GM21360 (cell line): ENCODE results near the gene CDH13.
"Not testable (repeated sequence)": the region's sequence is repeated elsewhere in the genome, so short reads cannot be mapped to it uniquely, and the experiment has no call there.

Source experiments
- ATAC-seq: cut with Tn5 transposase; IDR thresholded peaks from one replicate; pipeline ENCODE4 v1.9.1; 2021; ENCODE audit warnings: mild to moderate bottlenecking, moderate library complexity; ENCODE audit not compliant: unreplicated experiment

CDH13 gene

DNA sequence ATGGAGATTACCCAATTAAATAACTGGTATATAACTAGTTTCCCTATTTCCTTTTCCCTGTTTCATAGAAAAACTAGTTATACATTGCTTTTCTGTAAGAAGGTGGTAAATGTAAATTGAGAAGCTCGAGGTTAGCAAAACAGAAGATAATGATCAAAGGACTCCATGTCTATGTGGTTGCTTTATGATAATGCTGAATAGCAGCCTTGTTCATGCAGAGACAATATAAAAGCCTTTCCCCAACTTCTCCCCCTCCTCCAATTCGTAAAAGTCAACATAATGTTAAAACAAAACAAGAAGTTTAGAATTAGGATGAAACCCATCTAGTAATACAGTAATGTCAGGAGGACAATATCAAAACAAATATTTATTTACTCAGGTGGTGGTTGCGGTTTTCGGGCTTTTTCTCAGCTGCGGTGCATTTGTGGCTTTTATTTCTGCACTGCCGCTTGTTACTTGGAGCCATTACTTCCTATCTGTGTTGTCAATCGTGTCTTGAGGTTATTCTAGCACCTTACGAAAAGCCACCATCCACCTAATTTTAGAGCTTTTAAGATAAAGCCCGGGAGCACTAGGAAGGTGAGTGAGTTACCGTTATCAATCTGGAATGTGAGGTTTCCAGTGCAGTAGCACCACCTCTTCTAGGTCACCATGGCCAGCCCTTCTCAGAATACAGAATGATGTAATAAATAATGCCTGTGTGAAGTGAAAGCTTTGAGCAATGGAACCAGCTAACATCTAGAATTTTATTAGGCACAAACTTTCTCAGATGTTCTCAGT is 297.5 kb downstream of the CDH13 start:
- no peak for ATAC-seq

DNA sequence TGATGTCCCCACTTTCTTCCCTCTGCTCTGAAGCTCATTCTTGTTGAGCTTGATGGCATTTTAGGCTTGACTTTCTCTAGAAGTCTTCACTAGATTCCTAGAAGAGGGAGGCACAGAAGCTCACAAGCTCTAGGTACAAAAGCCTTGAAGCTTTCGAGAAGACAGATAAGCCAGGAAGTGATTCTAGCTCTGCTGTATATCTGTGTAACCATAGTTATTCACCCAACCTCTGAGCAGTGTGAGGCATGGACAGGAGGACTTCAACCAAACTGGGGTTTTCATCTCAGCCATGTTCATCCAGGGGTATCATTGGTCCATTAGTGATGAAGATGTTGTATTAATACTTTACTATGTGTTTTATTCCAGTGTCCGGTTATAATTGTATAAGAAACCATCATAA is 299.7 kb downstream of the CDH13 start:
- no peak for ATAC-seq

DNA sequence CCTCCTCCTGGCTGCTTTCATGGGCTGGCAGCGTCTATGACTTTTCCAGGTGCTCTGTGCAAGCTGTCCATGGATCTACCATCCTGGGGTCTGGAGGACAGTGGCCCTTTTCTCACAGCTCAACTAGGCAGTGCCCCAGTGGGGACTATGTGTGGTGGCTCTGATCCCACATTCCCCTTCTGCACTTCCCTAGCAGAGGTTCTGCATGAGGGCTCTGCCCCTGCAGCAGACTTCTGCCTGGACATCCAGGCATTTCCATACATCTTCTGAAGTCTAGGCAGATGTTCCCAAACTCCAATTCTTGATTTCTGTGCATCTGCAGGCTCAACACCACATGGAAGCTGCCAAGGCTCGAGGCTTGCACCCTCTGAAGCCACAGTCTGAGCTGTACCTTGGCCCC is 307.2 kb downstream of the CDH13 start:
- ATAC-seq: not testable (repeated sequence)

DNA sequence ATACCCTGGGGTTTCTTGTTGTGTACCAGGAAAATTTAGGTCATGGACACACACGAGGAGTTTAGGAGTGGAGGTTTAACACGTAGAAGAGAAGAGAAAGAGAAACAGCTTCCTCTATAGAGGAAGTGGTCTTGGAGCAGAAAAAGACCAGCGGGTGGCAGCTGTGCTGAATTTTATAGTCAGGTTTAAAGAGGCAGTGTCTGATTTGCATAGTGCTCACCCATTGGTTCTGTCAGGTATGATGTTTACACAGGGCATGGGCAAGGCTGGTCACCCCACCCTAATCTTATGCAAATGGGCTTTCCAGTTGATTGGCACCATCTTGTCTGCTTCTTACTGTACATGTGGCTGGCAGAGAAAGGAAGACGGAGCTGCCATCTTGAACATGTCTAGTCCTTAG is 309.0 kb downstream of the CDH13 start:
- no peak for ATAC-seq

DNA sequence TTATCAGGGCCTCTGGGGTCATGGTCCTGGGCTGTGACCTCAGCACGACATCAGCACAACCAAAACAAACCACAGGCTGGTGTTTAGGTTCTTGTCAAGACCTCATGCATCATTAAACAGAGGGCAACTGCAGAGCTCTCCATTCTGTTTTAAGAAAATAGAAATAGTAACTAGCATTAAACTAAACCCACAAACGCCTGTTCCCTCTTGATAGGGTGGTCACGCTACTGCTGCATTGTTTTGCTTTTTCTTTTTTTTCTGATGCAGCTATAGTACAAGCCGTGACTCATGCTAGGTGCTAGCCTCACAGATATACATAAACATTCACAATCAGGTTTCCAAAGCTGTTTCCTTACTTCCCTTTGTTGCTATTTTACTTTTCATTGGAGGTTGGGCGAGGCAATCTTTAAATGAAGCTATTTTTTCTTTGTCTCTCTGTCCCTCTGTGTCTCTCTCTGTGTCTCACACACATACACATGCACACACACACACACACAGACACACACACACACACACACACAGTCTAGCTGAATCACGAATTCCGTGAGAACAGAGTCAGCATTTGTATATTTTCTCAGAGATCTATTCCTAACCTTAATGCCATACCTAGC is 310.3 kb downstream of the CDH13 start:
- ATAC-seq: no peak

DNA sequence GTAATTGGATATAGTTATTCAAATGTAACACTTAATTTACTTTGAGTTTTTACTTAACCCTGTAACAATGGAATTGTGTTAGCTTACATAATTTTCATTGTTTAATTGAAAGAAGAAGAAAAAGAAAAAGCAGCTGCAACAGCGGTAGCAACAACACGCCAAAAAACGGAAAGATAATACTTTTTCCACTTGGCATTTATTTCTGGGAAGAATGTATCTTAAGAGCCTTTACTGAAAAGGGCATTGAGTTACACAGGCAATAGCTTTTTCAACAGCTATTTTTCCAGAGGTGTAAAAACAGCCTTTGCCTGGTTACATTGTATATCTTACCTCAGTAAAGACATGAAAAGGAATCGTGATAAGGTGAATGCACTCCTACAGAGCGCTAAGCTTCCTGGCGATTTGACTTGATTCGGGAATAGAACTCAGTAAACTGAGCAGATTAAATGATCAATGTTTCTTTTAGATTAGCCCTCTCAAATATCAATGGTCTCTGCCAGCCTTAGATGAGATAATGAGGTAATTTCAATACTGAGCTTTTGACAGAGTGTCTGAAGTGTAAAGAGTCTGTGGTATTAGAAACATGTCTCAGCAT is 311.3 kb downstream of the CDH13 start:
- ATAC-seq: no peak

DNA sequence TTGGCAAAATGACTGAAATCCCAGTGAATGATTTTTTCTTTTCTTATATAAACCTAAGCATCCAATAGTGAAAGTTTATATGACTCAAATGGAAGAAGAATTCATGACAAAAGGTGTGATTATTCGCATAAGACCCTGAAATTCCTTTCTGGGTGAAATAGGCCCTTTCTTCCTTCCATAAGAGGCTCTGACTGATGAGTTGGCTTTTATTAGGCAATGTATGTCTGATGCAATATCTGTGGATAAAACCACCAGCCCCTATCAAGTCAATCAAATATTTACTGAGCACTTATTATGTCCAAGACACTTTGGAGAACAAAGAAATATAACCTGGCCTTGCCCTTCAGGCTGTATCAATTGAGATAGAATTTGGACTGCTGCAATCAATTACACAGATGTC is 316.6 kb downstream of the CDH13 start:
- ATAC-seq: no peak

DNA sequence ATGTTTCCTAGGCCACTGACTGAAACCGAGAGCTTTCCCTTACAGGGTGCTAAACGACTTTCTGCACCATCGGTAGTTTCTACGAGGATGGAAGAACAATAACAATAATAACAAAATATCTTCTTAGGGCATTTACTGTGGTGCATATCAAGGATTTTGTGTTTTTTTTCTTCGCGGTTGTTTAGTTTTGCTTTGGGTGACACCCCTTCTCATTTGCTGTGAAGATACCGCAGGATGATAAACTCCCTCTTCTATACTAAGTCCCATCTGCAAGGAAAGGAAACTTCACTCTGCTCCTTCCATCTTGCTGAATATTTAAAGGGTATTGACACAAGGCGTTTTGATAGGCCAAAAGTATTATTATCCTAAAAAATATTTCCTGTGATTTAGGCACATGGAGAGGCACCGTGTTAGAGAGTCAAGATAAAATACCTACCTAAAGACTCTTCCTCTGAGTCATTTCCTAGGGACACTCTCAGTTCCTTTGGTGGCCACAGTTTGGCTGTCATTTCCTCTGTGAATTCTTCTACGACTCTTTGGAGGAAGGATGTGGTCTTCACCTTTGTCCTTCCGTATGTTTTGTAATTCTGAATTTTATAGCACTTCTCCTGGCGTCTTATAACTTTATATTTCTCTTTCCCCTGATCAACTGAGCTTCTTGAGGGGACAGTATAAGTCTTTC is 318.8 kb downstream of the CDH13 start:
- no peak for ATAC-seq

DNA sequence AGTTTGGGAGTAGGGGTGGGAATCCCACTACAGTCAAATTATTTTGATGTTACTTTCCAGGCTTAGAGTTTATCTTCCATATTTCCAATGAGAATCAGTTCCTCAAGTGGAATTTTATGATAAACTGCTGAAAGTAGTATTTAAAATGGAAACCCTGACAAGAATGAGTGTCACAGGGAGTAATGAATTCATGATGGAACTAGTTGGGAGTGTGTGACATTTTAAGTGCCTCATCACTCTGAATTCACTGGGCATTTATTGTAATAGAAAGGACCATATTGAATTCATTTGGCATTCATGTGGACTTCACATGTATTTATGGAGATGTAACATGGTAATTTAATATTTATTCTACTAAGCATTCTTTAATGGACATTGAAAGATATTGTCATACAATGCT is 320.9 kb downstream of the CDH13 start:
- no peak for ATAC-seq

DNA sequence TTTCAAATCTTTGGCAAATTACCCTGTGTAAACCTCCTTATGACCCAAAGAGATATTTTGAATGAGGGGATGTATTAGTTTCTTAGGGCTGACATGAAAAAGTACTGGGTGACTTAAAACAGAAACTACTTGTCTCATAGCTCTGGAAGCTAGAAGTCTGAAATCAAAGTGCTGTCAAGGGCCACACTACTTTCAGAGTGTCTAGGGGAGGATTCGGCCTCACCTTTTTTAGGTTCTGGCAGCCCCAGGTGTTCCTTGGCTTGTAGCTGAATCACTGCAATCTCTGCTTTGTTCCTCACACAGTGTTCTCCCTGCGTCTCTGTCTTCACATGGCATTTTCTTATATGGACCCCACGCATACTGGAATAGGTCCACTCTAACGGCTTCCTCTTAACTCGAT is 322.2 kb downstream of the CDH13 start:
- ATAC-seq: no peak

DNA sequence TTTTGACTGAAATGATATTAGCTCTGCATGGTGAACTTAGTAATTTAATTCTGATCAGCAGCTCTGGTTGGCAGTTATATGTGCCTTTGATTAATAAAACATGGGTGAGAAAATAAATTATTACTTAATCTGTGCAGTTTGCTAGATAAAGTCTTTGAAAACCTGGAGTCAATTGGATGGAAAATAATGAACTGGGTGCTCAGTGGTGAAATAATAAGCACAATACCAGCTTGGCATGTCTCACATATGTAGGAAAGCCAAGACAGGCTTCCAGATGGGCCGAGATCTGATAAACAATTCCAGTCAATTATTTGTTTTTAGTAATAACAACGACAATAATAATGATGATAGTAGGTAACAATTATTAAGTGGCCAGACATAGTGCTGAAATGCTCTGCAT is 326.7 kb downstream of the CDH13 start:
- no peak for ATAC-seq

DNA sequence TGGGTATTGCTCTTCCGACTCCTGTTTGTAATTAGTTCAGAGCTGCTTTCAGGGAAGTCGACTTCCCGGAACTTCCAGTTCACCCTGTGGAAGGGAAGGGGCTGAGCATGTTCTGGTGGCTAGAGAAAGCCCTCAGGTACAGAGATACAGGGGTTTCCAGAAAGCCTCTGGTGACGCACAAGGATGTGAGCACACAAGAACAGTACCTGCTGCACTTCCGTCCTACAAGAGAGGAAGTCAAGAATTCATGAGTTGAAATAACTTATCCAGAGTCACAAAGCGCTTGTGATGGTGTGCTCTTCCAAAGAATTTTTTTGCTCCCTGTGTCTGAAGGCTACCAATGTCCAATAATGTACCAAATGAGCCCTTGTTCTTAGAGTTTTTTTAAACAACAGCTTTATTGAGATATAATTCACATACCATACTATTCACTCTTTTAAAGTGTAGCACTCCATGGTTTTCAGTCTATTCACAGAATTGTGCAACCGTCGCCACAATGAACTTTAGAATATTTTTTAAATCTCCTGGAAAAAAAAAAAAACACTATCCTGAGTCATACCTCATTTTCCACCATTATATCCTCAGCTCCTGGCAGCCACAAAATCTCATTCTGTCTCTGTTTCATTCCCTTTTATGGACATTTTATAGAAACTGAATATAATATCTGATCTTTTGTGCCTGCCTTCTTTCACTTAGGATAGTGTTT is 327.6 kb downstream of the CDH13 start:
- no peak for ATAC-seq

DNA sequence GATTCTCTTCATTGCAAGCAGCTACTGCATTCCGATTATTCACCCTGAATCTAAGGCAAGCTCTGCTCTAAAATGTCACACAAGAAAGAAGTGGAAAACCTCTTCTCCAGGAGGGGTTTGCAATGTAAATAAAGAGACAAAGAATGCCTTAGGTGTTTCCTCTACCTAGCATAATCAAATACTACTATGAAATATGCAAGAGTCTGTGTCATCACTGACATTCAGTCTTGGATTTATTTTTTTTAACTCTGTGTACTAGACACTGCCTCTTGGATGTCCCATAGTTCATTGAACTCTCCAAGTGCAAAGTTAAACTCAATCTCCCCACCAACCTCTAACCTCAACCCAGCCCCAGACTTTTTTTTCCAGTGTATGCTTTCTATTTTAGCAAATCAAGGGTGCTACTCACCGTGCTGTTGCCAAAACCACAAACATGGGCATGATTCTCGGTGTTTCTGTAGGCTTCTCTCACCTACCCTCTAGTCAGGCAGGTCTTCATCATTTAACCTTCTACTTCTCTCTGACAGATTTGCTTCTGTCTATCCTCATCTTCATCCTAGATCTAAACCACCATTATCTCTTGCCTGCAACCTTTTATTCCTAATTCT is 329.1 kb downstream of the CDH13 start:
- no peak for ATAC-seq

DNA sequence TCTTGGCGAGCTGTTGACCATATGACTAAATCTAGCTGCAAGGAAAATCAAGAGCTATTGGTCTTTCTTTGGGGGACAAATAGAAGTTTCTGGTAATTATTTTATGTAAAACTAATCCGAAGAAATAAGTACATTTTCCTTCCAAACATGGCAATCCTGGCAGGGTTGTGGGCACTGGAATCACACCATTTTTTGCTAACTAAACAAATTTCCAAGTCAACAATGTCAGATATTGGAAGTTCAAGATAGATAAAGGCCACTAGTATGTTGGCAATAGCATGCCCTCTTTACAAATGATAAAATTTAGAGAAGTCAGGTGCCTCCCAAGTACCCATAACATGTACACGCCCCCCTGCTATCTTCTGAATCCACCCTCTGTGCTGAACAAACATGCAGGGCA is 330.4 kb downstream of the CDH13 start:
- no peak for ATAC-seq

DNA sequence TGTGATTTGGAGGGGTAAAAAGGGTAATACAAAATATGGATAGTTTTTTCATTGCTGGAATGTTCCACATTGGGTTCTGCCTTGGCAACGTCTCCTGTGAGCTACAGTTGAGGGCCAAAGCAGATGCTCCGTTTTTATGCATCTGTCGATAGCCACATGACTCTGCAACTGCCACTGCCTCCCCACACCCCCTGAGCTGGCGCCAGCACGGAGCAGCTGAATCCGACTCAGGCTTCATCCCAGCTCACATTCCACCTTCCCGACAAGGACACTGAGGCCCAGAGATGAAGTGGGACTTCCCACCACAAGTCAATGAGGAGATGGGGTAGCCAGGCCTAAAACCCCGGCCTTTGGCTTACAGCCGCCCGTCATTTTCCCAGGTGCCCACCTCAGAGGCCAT is 334.1 kb downstream of the CDH13 start:
- ATAC-seq: no peak

DNA sequence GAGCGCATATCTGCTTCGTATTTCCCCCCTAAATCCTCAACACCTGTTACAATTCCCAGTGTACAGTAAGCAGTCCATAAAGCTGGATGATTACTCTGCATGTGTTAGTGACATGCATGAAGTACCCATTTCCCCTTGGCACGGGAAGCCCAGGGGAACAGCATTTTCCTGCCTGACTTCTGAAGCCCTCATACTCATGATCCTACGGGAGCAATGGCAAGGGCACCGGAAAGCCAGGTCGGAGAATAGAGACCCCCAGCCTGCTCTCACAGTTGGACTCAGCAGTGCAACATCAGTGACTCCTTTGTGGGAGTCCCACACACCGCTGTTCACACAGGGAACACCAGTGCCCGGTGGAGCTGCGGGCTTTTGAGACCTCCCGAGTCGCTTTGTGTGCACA is 336.9 kb downstream of the CDH13 start:
- ATAC-seq: no peak

DNA sequence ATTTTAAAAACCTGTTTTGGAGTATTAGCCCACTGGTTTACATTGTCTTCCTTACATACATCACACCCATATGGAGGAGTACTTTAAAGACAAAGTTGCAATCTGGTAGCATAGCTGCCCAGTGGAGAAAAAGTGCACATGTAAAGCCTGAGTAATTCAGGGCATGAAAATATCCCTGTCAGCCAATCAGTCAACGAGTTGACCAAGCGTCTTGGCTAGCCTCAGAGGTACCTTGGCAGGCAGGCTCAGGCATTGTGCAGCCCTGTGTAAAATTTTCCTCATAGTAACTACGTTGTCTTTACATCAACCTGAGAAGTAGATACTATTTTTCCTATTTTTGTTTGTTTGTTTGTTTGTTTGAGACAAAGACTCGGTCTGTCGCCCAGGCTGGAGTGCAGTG is 339.0 kb downstream of the CDH13 start:
- no peak for ATAC-seq

DNA sequence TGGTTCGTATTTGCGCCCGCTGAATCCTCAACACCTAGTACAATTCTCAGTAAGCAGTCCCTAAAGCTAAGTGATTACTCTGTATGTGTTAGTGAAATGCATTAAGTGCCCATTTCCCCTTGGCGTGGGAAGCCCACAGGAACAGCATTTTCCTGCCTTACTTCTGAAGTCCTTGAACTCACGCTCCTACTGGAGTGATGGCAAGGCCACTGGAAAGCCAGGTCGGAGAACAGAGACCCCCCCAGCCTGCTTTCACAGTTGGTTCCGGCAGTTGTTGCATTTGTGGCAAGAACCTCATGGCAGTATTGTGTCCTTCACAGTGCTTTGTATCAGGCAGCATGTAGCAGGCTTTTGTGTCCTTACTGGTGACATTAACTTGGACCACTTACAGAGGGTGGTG is 340.7 kb downstream of the CDH13 start:
- no peak for ATAC-seq

DNA sequence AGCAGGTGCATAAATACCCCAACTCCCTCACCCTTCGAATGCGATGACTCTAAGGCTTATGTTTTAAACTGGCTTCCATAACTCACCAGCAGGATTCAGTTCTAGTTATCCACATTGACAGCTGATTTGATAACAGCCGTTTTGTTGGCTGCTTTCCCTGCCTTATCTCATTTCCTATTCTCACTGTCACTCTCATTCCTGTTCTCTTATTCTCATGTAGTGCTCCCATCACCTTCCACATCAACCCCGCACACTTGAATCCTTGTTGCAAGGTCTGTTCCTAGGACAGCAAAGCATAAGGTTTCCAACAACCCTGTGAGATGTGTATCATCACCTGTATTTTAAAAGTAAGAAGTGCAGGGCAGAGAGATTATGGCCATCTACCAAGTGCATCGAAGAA is 344.4 kb downstream of the CDH13 start:
- ATAC-seq: no peak

DNA sequence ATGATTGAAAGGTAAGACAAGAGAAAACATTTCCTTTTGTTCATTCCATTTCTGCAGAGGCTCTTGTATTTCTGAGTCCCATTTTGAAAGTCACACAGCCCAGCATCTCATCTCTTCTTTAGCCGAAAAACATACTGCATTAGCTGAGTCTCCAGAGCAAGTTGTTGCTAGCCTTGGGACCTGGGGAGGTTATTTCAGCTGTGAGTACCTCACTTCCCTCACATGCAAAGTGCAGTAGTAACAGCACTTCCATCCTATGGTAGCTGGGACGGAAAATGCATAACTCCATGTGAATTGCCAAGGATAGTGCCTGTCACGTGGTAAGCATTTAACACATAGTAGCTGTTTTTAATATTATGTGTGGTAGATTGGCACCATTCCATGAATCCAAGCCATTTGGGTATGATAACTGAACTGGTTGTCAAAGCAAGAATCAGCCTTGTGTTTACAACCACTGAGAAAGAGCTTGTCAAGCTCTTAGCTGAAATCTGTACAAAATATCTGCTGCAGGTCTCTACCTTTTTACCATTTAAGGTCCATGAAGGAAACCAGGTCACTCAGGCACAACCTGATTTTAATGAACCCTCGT is 345.7 kb downstream of the CDH13 start:
- ATAC-seq: no peak
